ENCODE data around the gene MSI2. TPM values are rescaled to one million over a fixed set of nuclear protein-coding genes. Genes with fewer than 3 reads are reported as not detected.

The MSI2 gene
- total and polyA plus RNA-seq, 9 of the 15 experiments (the other 6 are each of a cell fraction or from before 2014, with no cell fraction given) = 4.6 to 61.8 (median 42.4) TPM

- TF ChIP-seq REST (IDR thresholded peaks at IDR 0.05; ENCODE audit: borderline replicate concordance) = peak; percentile 78
- peak; percentile 66; the same call in 1 of the 2 replicates for TF ChIP-seq REST (CRISPR knock-in tag; IDR thresholded peaks at IDR 0.05; ENCODE audit: low read depth)
- no peak for TF ChIP-seq PRMT5 (CRISPR knock-in tag; IDR thresholded peaks at IDR 0.05)
- TF ChIP-seq ETS2 (tag; IDR thresholded peaks at IDR 0.05; ENCODE audit: borderline replicate concordance, poor library complexity, severe bottlenecking) = no peak
- no peak for TF ChIP-seq ZNF699 (CRISPR knock-in tag; IDR thresholded peaks at IDR 0.05; ENCODE audit: insufficient replicate concordance)
- peak; percentile 48; the same call in 1 of the 2 replicates for TF ChIP-seq ESRRA (IDR thresholded peaks at IDR 0.05; ENCODE audit: borderline replicate concordance, low read depth)
- TF ChIP-seq ZNF140 (CRISPR knock-in tag; IDR thresholded peaks at IDR 0.05) = no peak
- no peak for TF ChIP-seq MED1 (CRISPR knock-in tag; IDR thresholded peaks at IDR 0.05; ENCODE audit: borderline replicate concordance)
- no peak for TF ChIP-seq PHTF2 (CRISPR knock-in tag; IDR thresholded peaks at IDR 0.05)
- TF ChIP-seq ZSCAN32 (CRISPR knock-in tag; IDR thresholded peaks at IDR 0.05) = no peak
- no peak for TF ChIP-seq DDX20 (tag; IDR thresholded peaks at IDR 0.05; ENCODE audit: low read depth)
- TF ChIP-seq ETV5 (CRISPR knock-in tag; IDR thresholded peaks at IDR 0.05; ENCODE audit: low read depth) = peak; percentile 82
- TF ChIP-seq NFIX (CRISPR knock-in tag; IDR thresholded peaks at IDR 0.05; ENCODE audit: low read depth) = no peak
- TF ChIP-seq CEBPG (CRISPR knock-in tag; IDR thresholded peaks at IDR 0.05) = no peak
- TF ChIP-seq CEBPG (tag; conservative IDR thresholded peaks at IDR 0.05 in 1 of 2, IDR thresholded peaks at IDR 0.05 in 1 of 2) = no peak
- TF ChIP-seq TSHZ1 (CRISPR knock-in tag; IDR thresholded peaks at IDR 0.05) = no peak
Observed at GRCh38 chr17:57379237-57379894, 123.0 kb downstream of the MSI2 start (continued).

All from K562 (cell line).